Measurements from ENCODE around the gene HOXA5. TPM values are rescaled to one million over a fixed set of nuclear protein-coding genes. Genes with fewer than 3 reads are reported as not detected.

HOXA5 gene
- polyA plus RNA-seq, 4 donors, result 70.8 to 87.5 (median 80.9) TPM

Other genes starting within 250 kb of the HOXA5 start
- 1 to 10 TPM; 1.9 to 2.8 (median 2.6) TPM for gene HOXA1, start 47.7 kb downstream of the HOXA5 start, polyA plus RNA-seq (ENCODE audit: insufficient read length in 4 of 4)
- gene HOXA2, start 41.0 kb downstream of the HOXA5 start, polyA plus RNA-seq (ENCODE audit: insufficient read length in 4 of 4), result 10 to 100 TPM in 2 of 4 donors, 1 to 10 TPM in 2; 6.5 to 13.6 (median 10.5) TPM
- gene HOXA4, start 12.9 kb downstream of the HOXA5 start, polyA plus RNA-seq (ENCODE audit: insufficient read length in 4 of 4), result 10 to 100 TPM; 18.9 to 25.5 (median 22.2) TPM
- gene HOXA6, start 4.1 kb upstream of the HOXA5 start, polyA plus RNA-seq (ENCODE audit: insufficient read length in 4 of 4), result 10 to 100 TPM; 24.7 to 59.3 (median 38.3) TPM
- 10 to 100 TPM; 36.3 to 53.5 (median 51.6) TPM for gene HOXA3, start 8.9 kb upstream of the HOXA5 start, polyA plus RNA-seq (ENCODE audit: insufficient read length in 4 of 4)
- 10 to 100 TPM; 27.0 to 38.1 (median 31.3) TPM for gene HOXA7, start 13.0 kb upstream of the HOXA5 start, polyA plus RNA-seq (ENCODE audit: insufficient read length in 4 of 4)
- gene HOXA9, start 21.9 kb upstream of the HOXA5 start, polyA plus RNA-seq (ENCODE audit: insufficient read length in 4 of 4), result 100 to 1,000 TPM in 3 of 4 donors, 10 to 100 TPM in 1; 86.6 to 118 (median 107) TPM
- 100 to 1,000 TPM; 131 to 160 (median 151) TPM for gene HOXA10, start 30.6 kb upstream of the HOXA5 start, polyA plus RNA-seq (ENCODE audit: insufficient read length in 4 of 4)
- gene HOXA11, start 41.6 kb upstream of the HOXA5 start, polyA plus RNA-seq (ENCODE audit: insufficient read length in 4 of 4), result 10 to 100 TPM; 29.6 to 48.7 (median 43.5) TPM
- under 1 TPM in 1 of 4 donors, not detected in 3; 0.21 TPM for gene HOXA13, start 56.4 kb upstream of the HOXA5 start, polyA plus RNA-seq (ENCODE audit: insufficient read length in 4 of 4)
- under 1 TPM in 2 of 4 donors, not detected in 2; 0.06 to 0.07 TPM for gene EVX1, start 99.1 kb upstream of the HOXA5 start, polyA plus RNA-seq (ENCODE audit: insufficient read length in 4 of 4)

Measured in left renal cortex interstitium (tissue), 4 donors.